HEK293 (cell line): Measurements from ENCODE around the gene LMTK2.

Source experiments
- BCL11B ChIP-seq: fragments of 450-650 bp; formaldehyde crosslinking; IDR thresholded peaks from 2 replicates; pipeline ENCODE4 v1.5.1; 2016; ENCODE audit warnings: low read depth, missing biosample characterization, missing genetic modification characterization
- GFI1B ChIP-seq: fragments of 450-650 bp; formaldehyde crosslinking; IDR thresholded peaks from 2 replicates; pipeline ENCODE4 v1.5.1; 2016; ENCODE audit warnings: missing biosample characterization, missing genetic modification characterization
- GLIS1 ChIP-seq: fragments of 450-650 bp; formaldehyde crosslinking; IDR thresholded peaks from 2 replicates; pipeline ENCODE4 v1.5.1; 2016; ENCODE audit warnings: missing biosample characterization, missing genetic modification characterization
- GLIS2 ChIP-seq: fragments of 450-650 bp; formaldehyde crosslinking; IDR thresholded peaks from 2 replicates; pipeline ENCODE4 v1.5.1; 2016; ENCODE audit warnings: missing biosample characterization, missing genetic modification characterization
- MYNN ChIP-seq: fragments of 450-650 bp; formaldehyde crosslinking; IDR thresholded peaks from 2 replicates; pipeline ENCODE4 v1.5.1; 2016; ENCODE audit warnings: missing biosample characterization, missing genetic modification characterization, borderline replicate concordance
- SP7 ChIP-seq: fragments of 450-650 bp; formaldehyde crosslinking; IDR thresholded peaks from 2 replicates; pipeline ENCODE4 v1.5.1; 2016; ENCODE audit warnings: missing biosample characterization, missing genetic modification characterization
- ZBTB11 ChIP-seq: fragments of 450-650 bp; formaldehyde crosslinking; conservative IDR thresholded peaks from 2 replicates; pipeline ENCODE4 v1.5.1; 2016; ENCODE audit warnings: low read depth, missing biosample characterization, missing genetic modification characterization
- ZEB2 ChIP-seq: fragments of 450-650 bp; formaldehyde crosslinking; IDR thresholded peaks from 2 replicates; pipeline ENCODE4 v1.5.1; 2016; ENCODE audit warnings: missing biosample characterization, missing genetic modification characterization
- ZFHX2 ChIP-seq: fragments of 450-650 bp; formaldehyde crosslinking; conservative IDR thresholded peaks from 2 replicates; pipeline ENCODE4 v1.5.1; 2016; ENCODE audit warnings: missing biosample characterization, missing genetic modification characterization
- ZNF16 ChIP-seq: fragments of 450-650 bp; formaldehyde crosslinking; IDR thresholded peaks from 2 replicates; pipeline ENCODE4 v1.5.1; 2016; ENCODE audit warnings: low read depth, missing biosample characterization, missing genetic modification characterization
- ZNF18 ChIP-seq: fragments of 450-650 bp; formaldehyde crosslinking; IDR thresholded peaks from 2 replicates; pipeline ENCODE4 v1.5.1; 2016; ENCODE audit warnings: missing biosample characterization, missing genetic modification characterization
- ZNF19 ChIP-seq: fragments of 450-650 bp; formaldehyde crosslinking; IDR thresholded peaks from 2 replicates; pipeline ENCODE4; 2016; ENCODE audit warnings: missing biosample characterization, missing genetic modification characterization, low read depth
- ZNF211 ChIP-seq: fragments of 450-650 bp; formaldehyde crosslinking; IDR thresholded peaks from 2 replicates; pipeline ENCODE4 v1.5.1; 2016; ENCODE audit warnings: low read depth, missing biosample characterization, missing genetic modification characterization
- ZNF366 ChIP-seq: fragments of 450-650 bp; formaldehyde crosslinking; conservative IDR thresholded peaks from 2 replicates; pipeline ENCODE4 v1.5.1; 2016; ENCODE audit warnings: missing biosample characterization, missing genetic modification characterization
- ZNF37A ChIP-seq: fragments of 450-650 bp; IDR thresholded peaks from 2 replicates; pipeline ENCODE4 v1.5.1; 2018; ENCODE audit warnings: missing biosample characterization, missing genetic modification characterization
- ZNF398 ChIP-seq: fragments of 450-650 bp; formaldehyde crosslinking; IDR thresholded peaks from 2 replicates; pipeline ENCODE4 v1.5.1; 2017; ENCODE audit warnings: missing biosample characterization, missing genetic modification characterization
- ZNF670 ChIP-seq: fragments of 450-650 bp; formaldehyde crosslinking; IDR thresholded peaks from 2 replicates; pipeline ENCODE4 v1.5.1; 2016; ENCODE audit warnings: missing biosample characterization, missing genetic modification characterization, low read depth
- ZNF692 ChIP-seq: fragments of 450-650 bp; formaldehyde crosslinking; IDR thresholded peaks from 2 replicates; pipeline ENCODE4 v1.5.1; 2016; ENCODE audit warnings: missing biosample characterization, missing genetic modification characterization

The LMTK2 gene

GRCh38 chr7:98251601-98252424, 145.2 kb downstream of the LMTK2 start, which contains the start of gene TECPR1 (continued):
- no peak for TF ChIP-seq ZNF398 (tag by site-specific recombination)
- TF ChIP-seq ZNF18 (tag by site-specific recombination), result no peak
- peak; percentile 80 for TF ChIP-seq ZNF366
- TF ChIP-seq ZFHX2, result peak; percentile 75
- peak; percentile 96 for TF ChIP-seq ZBTB11 (tag by site-specific recombination)
- TF ChIP-seq MYNN (tag by site-specific recombination), result no peak
- no peak for TF ChIP-seq GFI1B (tag by site-specific recombination)
- peak; percentile 96 for TF ChIP-seq BCL11B
- TF ChIP-seq ZNF692 (tag by site-specific recombination), result peak; percentile 81
- TF ChIP-seq ZNF211, result no peak
- TF ChIP-seq ZNF37A (tag by site-specific recombination), result no peak
- no peak for TF ChIP-seq ZNF19 (tag by site-specific recombination)
- no peak for TF ChIP-seq ZNF16 (tag by site-specific recombination)
- TF ChIP-seq ZEB2 (tag by site-specific recombination), result peak; percentile 92
- TF ChIP-seq GLIS2 (tag by site-specific recombination), result peak; percentile 99
- peak; percentile 57; the same call in 1 of the 2 replicates for TF ChIP-seq SP7 (tag by site-specific recombination)
- no peak for TF ChIP-seq ZNF670 (tag by site-specific recombination)
- TF ChIP-seq GLIS1 (tag by site-specific recombination), result peak; percentile 97
